Naive thymus-derived CD8-positive, alpha-beta T cell (primary cell): ENCODE measurements around the gene TNFSF15. TPM values are rescaled to one million over a fixed set of nuclear protein-coding genes. Genes with fewer than 3 reads are reported as not detected.

Experiments
- ATAC-seq, 2 donors: fragments of 150-1000 bp; cut with Tn5 transposase in 1 of 2; sonication (Bioruptor Pico), chemical (Tn5 transposase) in 1 of 2; 1 replicate in 1 of 2; 2 replicates in 1 of 2; pipeline ENCODE4 v1.10.0; 2021; ENCODE audit warnings: mild to moderate bottlenecking in 2 of 2, moderate library complexity in 2 of 2
- POLR2A ChIA-PET: fragments of 350-600 bp; sonication (Branson Sonifier 250); formaldehyde crosslinking; loops from one replicate; lab custom pipeline; 2021; ENCODE audit warnings: antibody characterized with exemption; lab: Charles Lee
- DNase-seq, 10 donors: peaks; one replicate each; pipeline versions ENCODE4 v3.0.0 to v3.0.0-alpha.2; 2020 to 2022
- H3K27ac Mint-ChIP-seq, 10 donors: one replicate each; pipeline ENCODE4 v1.8.0; 2020 to 2022; ENCODE audit warnings: mild to moderate bottlenecking in 10 of 10, mixed read lengths in 10 of 10, moderate library complexity in 4 of 10, inconsistent platforms in 1 of 10
- H3K27me3 Mint-ChIP-seq, 5 donors: one replicate each; pipeline ENCODE4 v1.8.0; 2021 to 2022; ENCODE audit warnings: mixed read lengths in 5 of 5
- H3K36me3 Mint-ChIP-seq, 3 donors: one replicate each; pipeline ENCODE4 v1.8.0; 2020 to 2022; ENCODE audit warnings: mixed read lengths in 3 of 3, mild to moderate bottlenecking in 2 of 3, inconsistent platforms in 1 of 3
- H3K4me1 Mint-ChIP-seq, 4 donors: one replicate each; pipeline ENCODE4 v1.8.0; 2021 to 2022; ENCODE audit warnings: mixed read lengths in 4 of 4
- H3K4me3 Mint-ChIP-seq, 10 donors: one replicate each; pipeline ENCODE4 v1.8.0; 2020 to 2022; ENCODE audit warnings: mild to moderate bottlenecking in 10 of 10, mixed read lengths in 10 of 10, moderate library complexity in 6 of 10, inconsistent platforms in 1 of 10
- H3K9me3 Mint-ChIP-seq, 9 donors: one replicate each; pipeline ENCODE4 v1.8.0; 2020 to 2022; ENCODE audit warnings: mixed read lengths in 9 of 9, mild to moderate bottlenecking in 3 of 9, inconsistent platforms in 1 of 9, moderate library complexity in 1 of 9
- polyA plus RNA-seq, 3 donors: library from polyadenylated mRNA; unstranded; fragments of 300-500 nt; fragmentation: Illumina TruSeq; gene quantifications; one replicate each; pipeline ENCODE4 v1.2.3, GENCODE V29; 2021
- total RNA-seq, 8 experiments: library from RNA in 2 of 8; stranded (reverse) in 2 of 8; gene quantifications; one replicate each; pipeline ENCODE4 v1.2.3 and lab custom pipeline; 2021 to 2026

The TNFSF15 gene
- total and polyA plus RNA-seq, 5 experiments from 2014 or later, result not detected

GRCh38 chr9:114798780-114799427 lies 6.9 kb downstream of the TNFSF15 start:
- peaks cover 0 to 5% (median 2%) of the 10 kb centered on the region in 4 donors for H3K4me1 Mint-ChIP-seq
- no peak overlapping the region for H3K27ac Mint-ChIP-seq
- H3K9me3 Mint-ChIP-seq, result no peaks in the 10 kb centered on the region
- DNase-seq, result no peak
- ATAC-seq, result no peak
- peaks cover 0 to 5% (median 0%) of the 10 kb centered on the region in 5 donors for H3K27me3 Mint-ChIP-seq
- no peaks in the 10 kb centered on the region for H3K36me3 Mint-ChIP-seq
- POLR2A ChIA-PET, result no interaction called here
- H3K4me3 Mint-ChIP-seq, result no peak overlapping the region

GRCh38 chr9:114798101-114798500 lies 7.7 kb downstream of the TNFSF15 start:
- Mint-ChIP-seq H3K4me3 (no peak overlapping the region), H3K27ac (no peak overlapping the region), H3K4me1 (peaks cover 0 to 3% (median 2%) of the 10 kb centered on the region in 4 donors), H3K36me3 (no peaks in the 10 kb centered on the region), H3K27me3 (peaks cover 0 to 3% (median 0%) of the 10 kb centered on the region in 5 donors), H3K9me3 (no peaks in the 10 kb centered on the region)
- POLR2A ChIA-PET, result no interaction called here
- ATAC-seq, result no peak
- no peak for DNase-seq

GRCh38 chr9:114792396-114792795 lies 13.4 kb downstream of the TNFSF15 start:
- Mint-ChIP-seq H3K27me3 (no peaks in the 10 kb centered on the region), H3K4me3 (no peak overlapping the region), H3K36me3 (no peaks in the 10 kb centered on the region), H3K4me1 (peaks cover 0 to 5% (median 1%) of the 10 kb centered on the region in 4 donors), H3K9me3 (no peaks in the 10 kb centered on the region), H3K27ac (no peak overlapping the region)
- POLR2A ChIA-PET, result no interaction called here
- ATAC-seq (no peak), DNase-seq (no peak)

- peaks cover 0 to 5% (median 1%) of the 10 kb centered on the region in 4 donors for H3K4me1 Mint-ChIP-seq
- H3K27me3 Mint-ChIP-seq, result no peaks in the 10 kb centered on the region
- no peaks in the 10 kb centered on the region for H3K36me3 Mint-ChIP-seq
- no peak overlapping the region for H3K4me3 Mint-ChIP-seq
- no peak for ATAC-seq
- no peak for DNase-seq
- POLR2A ChIA-PET, result no interaction called here
- no peaks in the 10 kb centered on the region for H3K9me3 Mint-ChIP-seq
- H3K27ac Mint-ChIP-seq, result no peak overlapping the region
Observed at GRCh38 chr9:114791736-114792135, 14.1 kb downstream of the TNFSF15 start.

GRCh38 chr9:114791312-114791711 lies 14.5 kb downstream of the TNFSF15 start:
- Mint-ChIP-seq H3K36me3 (no peaks in the 10 kb centered on the region), H3K9me3 (no peaks in the 10 kb centered on the region), H3K27me3 (no peaks in the 10 kb centered on the region), H3K4me1 (peaks cover 0 to 5% (median 1%) of the 10 kb centered on the region in 4 donors), H3K4me3 (no peak overlapping the region), H3K27ac (no peak overlapping the region)
- POLR2A ChIA-PET, result no interaction called here
- ATAC-seq, result no peak
- no peak for DNase-seq

GRCh38 chr9:114790521-114790920 lies 15.3 kb downstream of the TNFSF15 start:
- peak overlapping the region in 1 of 10 donors; percentile 9 for H3K27ac Mint-ChIP-seq
- POLR2A ChIA-PET, result no interaction called here
- DNase-seq (no peak), ATAC-seq (no peak)
- no peaks in the 10 kb centered on the region for H3K36me3 Mint-ChIP-seq
- peaks cover 0 to 8% (median 3%) of the 10 kb centered on the region in 4 donors for H3K4me1 Mint-ChIP-seq
- no peaks in the 10 kb centered on the region for H3K9me3 Mint-ChIP-seq
- H3K27me3 Mint-ChIP-seq, result no peaks in the 10 kb centered on the region
- H3K4me3 Mint-ChIP-seq, result no peak overlapping the region

- ATAC-seq (no peak), DNase-seq (no peak)
- H3K27me3 Mint-ChIP-seq, result no peaks in the 10 kb centered on the region
- no peaks in the 10 kb centered on the region for H3K9me3 Mint-ChIP-seq
- no peak overlapping the region for H3K27ac Mint-ChIP-seq
- peaks cover 0 to 16% (median 3%) of the 10 kb centered on the region in 4 donors for H3K4me1 Mint-ChIP-seq
- POLR2A ChIA-PET, result no interaction called here
- H3K36me3 Mint-ChIP-seq, result no peaks in the 10 kb centered on the region
- no peak overlapping the region for H3K4me3 Mint-ChIP-seq
Observed at GRCh38 chr9:114789006-114789405, 16.8 kb downstream of the TNFSF15 start.

- POLR2A ChIA-PET, result no interaction called here
- H3K27me3 Mint-ChIP-seq, result no peaks in the 10 kb centered on the region
- ATAC-seq (no peak), DNase-seq (no peak)
- no peaks in the 10 kb centered on the region for H3K36me3 Mint-ChIP-seq
- H3K27ac Mint-ChIP-seq, result no peak overlapping the region
- H3K9me3 Mint-ChIP-seq, result no peaks in the 10 kb centered on the region
- H3K4me3 Mint-ChIP-seq, result no peak overlapping the region
- H3K4me1 Mint-ChIP-seq, result peaks cover 0 to 14% (median 3%) of the 10 kb centered on the region in 4 donors
Observed at GRCh38 chr9:114787781-114788498, 17.9 kb downstream of the TNFSF15 start.

GRCh38 chr9:114787214-114787613 lies 18.6 kb downstream of the TNFSF15 start:
- DNase-seq, result no peak
- no peak for ATAC-seq
- Mint-ChIP-seq H3K27ac (no peak overlapping the region), H3K9me3 (no peaks in the 10 kb centered on the region), H3K27me3 (no peaks in the 10 kb centered on the region), H3K4me3 (no peak overlapping the region), H3K4me1 (peaks cover 0 to 17% (median 3%) of the 10 kb centered on the region in 4 donors), H3K36me3 (no peaks in the 10 kb centered on the region)
- POLR2A ChIA-PET, result no interaction called here

- ATAC-seq, result no peak
- H3K27ac Mint-ChIP-seq, result no peak overlapping the region
- POLR2A ChIA-PET, result no interaction called here
Observed at GRCh38 chr9:114785866-114786650, 19.8 kb downstream of the TNFSF15 start.

GRCh38 chr9:114784721-114785279 lies 21.0 kb downstream of the TNFSF15 start:
- no peaks in the 10 kb centered on the region for H3K36me3 Mint-ChIP-seq
- no peak for DNase-seq
- no peak for ATAC-seq
- H3K4me3 Mint-ChIP-seq, result no peak overlapping the region
- POLR2A ChIA-PET, result no interaction called here
- H3K27ac Mint-ChIP-seq, result no peak overlapping the region
- H3K27me3 Mint-ChIP-seq, result no peaks in the 10 kb centered on the region
- peaks cover 0 to 17% (median 3%) of the 10 kb centered on the region in 4 donors for H3K4me1 Mint-ChIP-seq
- no peaks in the 10 kb centered on the region for H3K9me3 Mint-ChIP-seq

More at GRCh38 chr9:114785866-114786650, 19.8 kb downstream of the TNFSF15 start:
- H3K36me3 Mint-ChIP-seq, result no peaks in the 10 kb centered on the region
- peaks cover 0 to 17% (median 3%) of the 10 kb centered on the region in 4 donors for H3K4me1 Mint-ChIP-seq
- no peak for DNase-seq
- no peaks in the 10 kb centered on the region for H3K9me3 Mint-ChIP-seq
- no peak overlapping the region for H3K4me3 Mint-ChIP-seq
- H3K27me3 Mint-ChIP-seq, result no peaks in the 10 kb centered on the region

GRCh38 chr9:114782586-114782985 lies 23.3 kb downstream of the TNFSF15 start:
- POLR2A ChIA-PET, result no interaction called here
- Mint-ChIP-seq H3K4me3 (no peak overlapping the region), H3K27ac (no peak overlapping the region), H3K27me3 (peaks cover 0 to 5% (median 0%) of the 10 kb centered on the region in 5 donors), H3K4me1 (peaks cover 3 to 21% (median 8%) of the 10 kb centered on the region in 4 donors), H3K36me3 (no peaks in the 10 kb centered on the region), H3K9me3 (no peaks in the 10 kb centered on the region)
- ATAC-seq (no peak), DNase-seq (no peak)
